Stimulated activated CD8-positive, alpha-beta memory T cell treated with anti-CD3 and anti-CD28 coated beads, Interleukin-4, amount 100 ng/mL, for 48 hours (primary cell): ENCODE results near the gene VPS35L.

Experiments
- DNase-seq: peaks from one replicate; pipeline ENCODE4 v3.0.0-alpha.2; 2020

VPS35L gene

DNA sequence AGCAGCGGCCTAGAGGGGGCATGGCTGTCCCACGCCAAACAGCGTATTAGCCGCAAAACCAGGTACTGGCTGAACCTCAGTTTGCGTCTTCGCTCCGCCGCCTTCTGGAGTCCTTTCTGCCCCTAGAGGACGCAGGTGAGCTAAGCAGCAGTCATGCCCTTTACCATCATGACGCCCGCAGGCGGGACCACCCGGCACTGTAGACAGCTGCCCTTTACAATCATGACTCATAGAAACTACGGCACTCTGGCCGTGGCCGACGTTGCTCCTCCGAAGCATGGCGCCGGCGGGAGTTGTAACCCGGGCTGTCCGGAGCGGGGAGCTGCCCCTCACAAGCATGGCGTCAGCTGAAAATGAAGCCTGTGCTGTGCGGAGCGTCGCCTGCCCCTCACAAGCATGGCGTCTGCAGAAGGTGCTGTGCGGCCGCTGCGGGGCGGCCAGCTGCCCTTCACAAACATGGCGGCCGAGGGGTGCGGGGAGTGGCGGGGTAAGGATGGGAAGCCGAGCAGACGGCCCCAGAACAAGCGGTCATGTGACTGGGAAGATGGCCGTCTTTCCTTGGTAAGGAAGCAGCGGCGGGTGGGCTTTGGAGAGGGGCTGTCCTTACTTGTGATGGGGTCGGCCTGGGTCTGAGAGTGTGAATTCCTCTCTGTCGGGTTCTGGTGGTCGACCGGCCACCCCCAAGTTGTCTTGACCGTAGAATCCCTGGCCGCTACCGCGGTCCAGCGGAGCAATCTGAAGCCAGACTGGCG, at the start of gene VPS35L:
Gene VPS35L, plus strand, starts transcription at position 518 of the 752 bp plus-strand sequence. Its CDS starts 27 bp downstream, at position 545.
- DNase-seq = peak; percentile 97

GRCh38 chr16:19506965-19507364, 48.5 kb upstream of the VPS35L start:
- no peak for DNase-seq

DNA sequence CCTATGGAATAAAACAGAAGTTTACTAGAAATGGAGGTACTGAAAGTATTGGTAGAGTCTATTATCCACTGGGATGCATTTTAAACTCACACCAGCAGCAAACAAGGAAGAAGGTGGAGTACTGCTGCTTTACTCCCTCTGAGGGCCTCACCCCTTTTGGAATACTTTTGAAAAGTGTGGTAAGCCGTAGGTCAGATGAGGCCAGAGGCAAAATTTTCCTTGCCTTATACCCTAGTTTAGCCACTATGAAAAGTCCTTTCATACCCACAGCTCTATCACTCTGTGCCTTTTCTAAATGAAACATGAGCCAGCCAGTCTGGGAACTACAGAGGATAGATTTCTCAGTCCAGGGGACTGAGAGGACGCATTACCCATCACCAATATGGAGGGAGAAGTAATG, 47.6 kb upstream of the VPS35L start:
- no peak for DNase-seq

GRCh38 chr16:19512297-19512696, 43.2 kb upstream of the VPS35L start:
- no peak for DNase-seq

- DNase-seq = no peak
Measured at GRCh38 chr16:19513377-19514053, 42.0 kb upstream of the VPS35L start.

GRCh38 chr16:19515757-19516156, 39.7 kb upstream of the VPS35L start:
- DNase-seq = no peak

- no peak for DNase-seq
Measured at GRCh38 chr16:19517424-19518089, 37.9 kb upstream of the VPS35L start.

DNA sequence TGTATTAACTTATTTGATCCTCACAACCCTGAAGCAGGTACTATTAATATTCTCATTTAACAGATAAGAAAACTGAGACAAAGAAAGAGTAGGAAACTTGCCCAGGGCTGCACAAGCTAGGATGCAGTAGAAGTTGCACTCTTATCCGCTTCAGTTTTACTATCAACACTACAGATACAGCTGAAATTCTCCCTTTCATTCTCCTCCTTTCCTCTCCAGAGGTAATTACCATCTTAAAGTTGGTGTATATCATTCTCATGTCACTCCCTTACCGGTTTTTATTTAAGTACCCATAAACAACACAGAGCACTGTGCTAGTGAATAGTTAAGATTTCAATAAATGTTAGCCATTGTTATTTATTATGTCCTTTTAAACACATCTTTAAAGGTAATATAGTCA, 37.1 kb upstream of the VPS35L start:
- no peak for DNase-seq

DNA sequence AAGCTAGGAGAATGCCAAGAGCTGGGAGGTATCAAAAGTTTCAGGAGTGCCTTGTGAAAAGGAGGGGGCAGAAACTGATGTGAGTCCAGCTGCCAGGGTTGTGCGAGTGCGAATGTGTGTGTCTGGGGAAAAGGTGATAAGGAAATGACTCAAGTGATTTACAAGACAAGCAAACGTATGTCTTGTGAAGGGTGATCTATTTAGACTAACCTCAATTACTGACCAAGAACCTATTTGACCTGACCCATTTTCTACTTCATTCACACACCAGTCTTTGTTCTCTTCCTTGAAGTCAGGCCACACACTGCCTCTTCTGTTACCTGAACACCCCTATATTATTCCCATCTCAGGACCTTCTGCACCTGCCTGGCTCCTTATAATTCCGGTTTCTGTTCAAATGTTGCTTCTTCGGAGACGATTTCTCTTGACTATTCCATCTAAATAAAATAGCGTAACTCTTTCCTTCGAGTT, 34.6 kb upstream of the VPS35L start:
- DNase-seq = peak; percentile 39

DNA sequence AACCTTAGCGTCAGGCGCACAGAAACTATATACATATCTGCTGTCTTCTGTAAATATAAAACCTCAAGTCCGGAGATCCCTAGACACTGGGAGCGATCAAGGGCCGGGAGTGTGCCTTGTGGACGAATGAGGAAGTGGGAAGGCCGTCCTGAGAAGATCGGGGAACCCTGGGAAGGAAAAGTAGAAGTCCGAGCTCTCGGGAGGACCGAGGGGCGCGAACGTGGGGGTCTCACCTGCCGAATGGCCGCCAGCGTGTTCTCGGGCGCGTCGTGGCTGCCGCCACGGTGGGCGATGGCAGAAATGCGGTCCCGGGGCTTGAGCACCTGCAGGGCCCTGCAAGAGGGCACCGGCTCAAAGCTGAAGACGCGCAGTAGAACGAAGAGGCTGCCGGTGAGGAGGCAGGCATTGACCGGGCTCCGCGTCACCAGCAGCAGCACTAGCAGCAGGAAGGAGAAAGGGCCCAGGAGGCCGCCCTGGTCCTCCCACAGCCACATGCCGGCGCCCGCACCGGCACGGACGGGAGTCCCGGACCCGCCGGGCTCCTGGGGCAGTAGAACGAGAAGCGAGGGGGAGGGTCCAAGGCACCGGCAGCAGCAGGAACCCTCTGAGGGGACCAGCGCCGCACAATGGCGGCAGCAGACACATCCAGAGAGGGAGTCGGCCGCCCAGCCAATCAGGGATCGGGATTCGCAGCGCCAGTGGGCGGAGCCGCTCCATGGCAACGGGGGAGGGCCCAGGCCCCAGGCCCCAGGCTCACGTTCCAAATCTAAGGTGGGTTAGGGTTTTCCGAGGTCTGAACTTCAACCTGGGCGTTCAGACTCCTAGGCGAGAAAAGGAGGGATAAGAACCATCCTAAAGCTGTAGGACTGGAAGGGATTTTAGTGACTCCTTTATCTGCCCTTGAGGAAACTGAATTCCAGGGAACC, 33.8 kb upstream of the VPS35L start, which contains the start of gene GDE1:
Gene GDE1, minus strand, starts transcription at position 628 of the 926 bp plus-strand sequence. Its CDS starts 134 bp downstream, at position 494.
- peak; percentile 97 for DNase-seq

- DNase-seq = no peak
Measured at GRCh38 chr16:19522397-19522732, 33.1 kb upstream of the VPS35L start.

- DNase-seq = no peak
Measured at GRCh38 chr16:19522760-19523159, 32.7 kb upstream of the VPS35L start.

DNA sequence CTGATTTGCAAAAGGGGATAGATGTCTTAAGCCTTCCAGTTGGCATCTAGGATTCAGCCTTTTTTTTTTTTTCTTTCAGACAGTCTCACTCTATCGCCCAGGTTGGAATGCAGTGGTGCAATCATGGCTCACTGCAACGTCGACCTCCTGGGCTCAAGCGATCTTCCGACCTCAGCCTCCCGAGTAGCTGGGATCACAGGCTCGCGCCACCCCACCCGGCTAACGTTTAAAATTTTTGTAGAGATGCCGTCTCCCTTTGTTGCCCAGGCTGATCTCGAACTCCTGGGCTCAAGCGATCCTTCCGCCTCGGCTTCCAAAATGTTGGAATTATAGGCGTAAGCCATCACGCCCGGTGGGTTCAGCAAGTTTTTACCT, 32.3 kb upstream of the VPS35L start:
- DNase-seq = no peak

- DNase-seq = peak; percentile 96
Measured at GRCh38 chr16:19523559-19524355, 31.7 kb upstream of the VPS35L start, which contains the start of gene CCP110. Gene CCP110 (plus strand): TSS chr16:19523942. CDS start chr16:19527882, 3,940 bp downstream.

DNA sequence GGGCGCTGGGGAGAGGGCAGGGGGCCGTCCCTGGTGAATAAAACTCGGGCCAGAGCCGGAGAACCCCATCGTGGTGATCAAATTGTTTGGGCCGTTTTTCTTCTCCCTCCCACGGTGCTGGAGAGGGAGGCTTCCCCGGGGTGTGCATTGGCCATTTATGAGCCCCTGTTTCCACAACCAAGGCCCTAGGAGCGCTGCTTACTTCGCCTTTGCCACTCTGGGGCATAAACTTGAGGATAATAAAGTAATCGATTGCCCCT, 31.2 kb upstream of the VPS35L start:
- no peak for DNase-seq

DNA sequence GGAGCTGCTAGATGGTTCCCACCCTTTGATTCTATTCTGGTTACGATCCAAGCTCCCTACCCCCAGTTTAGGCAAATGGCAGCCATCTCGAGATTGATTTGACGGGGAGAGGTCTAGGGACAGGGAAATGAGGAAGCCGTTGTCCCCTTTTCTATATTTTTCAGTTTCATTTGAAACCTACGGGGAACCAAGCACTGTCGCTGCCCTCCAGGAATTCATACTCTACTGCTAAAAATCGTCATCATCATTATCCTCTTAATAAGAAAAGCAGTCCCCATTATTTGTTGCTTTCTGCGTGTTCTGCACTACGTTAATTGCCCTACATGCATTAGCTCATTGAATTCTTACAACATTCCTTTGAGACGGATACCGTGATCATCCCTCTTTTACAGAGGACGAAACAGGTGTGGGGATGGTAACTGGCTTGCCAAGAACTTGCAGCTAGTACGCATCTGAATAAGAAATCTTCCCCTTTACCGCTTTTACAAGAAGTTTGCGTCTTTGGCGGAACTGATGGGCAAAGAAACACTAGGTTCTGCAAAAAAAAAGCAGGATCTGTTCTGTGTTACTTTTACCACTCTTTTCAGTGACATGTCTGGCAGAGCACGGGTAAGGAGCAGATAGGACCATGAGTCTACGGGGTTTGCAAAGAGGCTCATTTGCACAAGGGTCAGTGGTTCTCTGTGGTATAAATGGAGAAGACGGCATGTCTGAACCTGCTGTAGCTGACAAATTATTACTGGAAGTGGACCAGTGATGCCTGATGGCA, 30.7 kb upstream of the VPS35L start:
- no peak for DNase-seq

DNA sequence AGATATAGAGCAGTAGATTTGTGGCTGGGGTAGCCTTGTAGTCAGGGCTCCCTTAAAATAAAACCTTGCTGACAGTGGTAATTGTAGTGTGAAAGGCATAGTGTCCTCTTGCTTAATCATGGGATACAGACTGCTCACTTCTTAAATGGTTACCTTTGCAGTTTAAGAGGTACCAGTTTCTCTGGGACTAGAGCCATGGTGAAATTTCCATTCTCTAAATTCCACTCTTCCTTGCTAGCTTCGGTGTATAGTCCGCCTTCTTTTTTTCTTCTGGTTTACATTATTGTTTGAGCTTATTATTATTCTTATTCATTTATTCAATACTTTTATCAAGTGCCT, 30.1 kb upstream of the VPS35L start:
- no peak for DNase-seq

DNA sequence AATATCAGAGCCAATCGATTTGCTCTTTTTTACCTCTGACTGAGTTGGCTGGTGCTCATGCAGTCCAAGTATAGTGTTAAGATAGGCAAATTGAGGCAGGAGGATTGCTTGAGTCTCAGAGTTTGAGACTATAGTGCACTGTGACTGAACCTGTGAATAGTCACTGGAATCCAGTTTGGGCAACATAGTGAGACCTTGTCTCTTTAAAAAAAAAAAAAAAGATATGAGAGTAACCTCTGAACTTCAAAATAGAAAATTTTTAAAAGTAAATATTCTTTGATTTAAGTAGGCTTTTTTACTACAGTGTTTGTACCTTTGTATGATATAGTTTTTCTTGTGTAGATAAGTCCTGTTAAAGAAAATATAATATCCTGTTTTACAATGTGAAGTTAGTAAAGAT, 28.3 kb upstream of the VPS35L start:
- DNase-seq = no peak

GRCh38 chr16:19528666-19529065, 26.8 kb upstream of the VPS35L start:
- no peak for DNase-seq

DNA sequence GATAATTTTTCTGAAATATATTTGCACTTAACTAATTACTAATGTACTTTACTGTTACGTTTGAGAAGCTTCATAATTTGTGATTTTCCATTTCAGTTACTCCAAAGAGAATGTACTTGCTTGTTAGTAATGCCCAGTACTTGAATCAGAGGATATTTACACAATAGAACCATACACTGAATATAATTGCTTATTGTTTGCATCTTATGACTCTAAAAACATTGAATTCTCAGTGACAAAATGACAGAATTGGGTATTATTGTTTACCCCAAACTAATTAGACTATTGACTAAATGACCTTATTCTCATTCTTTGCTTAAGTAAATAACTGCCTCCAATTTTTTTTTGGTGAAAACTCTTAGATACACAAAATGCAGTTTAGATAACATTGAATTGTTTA, 22.9 kb upstream of the VPS35L start:
- DNase-seq = no peak

GRCh38 chr16:19540241-19540970, 15.1 kb upstream of the VPS35L start:
- no peak for DNase-seq
